Hepatocyte (in vitro differentiated cells): ENCODE measurements around the gene HNRNPUL1. TPM values are rescaled to one million over a fixed set of nuclear protein-coding genes. Genes with fewer than 3 reads are reported as not detected.

ENCODE experiments used
- DNase-seq: peaks from one replicate; pipeline ENCODE4 v3.0.0-alpha.2; 2016; ENCODE audit warnings: low spot score
- H2AFZ ChIP-seq: fragments of 200-600 bp; sonication (generic); 2 replicates; pipeline ENCODE4 v1.6.0; 2016; ENCODE audit warnings: antibody characterized with exemption, mild to moderate bottlenecking
- H3K27ac ChIP-seq: fragments of 200-600 bp; sonication (generic); 2 replicates; pipeline ENCODE4 v1.5.1; 2016; ENCODE audit warnings: mild to moderate bottlenecking
- H3K27me3 ChIP-seq: fragments of 200-600 bp; sonication (generic); 2 replicates; pipeline ENCODE4 v1.6.1; 2016
- H3K36me3 ChIP-seq: fragments of 200-600 bp; sonication (generic); replicated peaks from 2 replicates; pipeline ENCODE4 v1.5.1; 2016; ENCODE audit warnings: low read depth; ENCODE audit not compliant: insufficient read depth
- H3K4me1 ChIP-seq: fragments of 200-600 bp; sonication (generic); 2 replicates; pipeline ENCODE4 v1.5.1; 2016; ENCODE audit warnings: mild to moderate bottlenecking, moderate library complexity; ENCODE audit not compliant: insufficient read depth
- H3K4me2 ChIP-seq: fragments of 200-600 bp; sonication (generic); 2 replicates; pipeline ENCODE4 v1.6.0; 2016
- H3K4me3 ChIP-seq: fragments of 200-600 bp; sonication (generic); 2 replicates; pipeline ENCODE4 v1.5.1; 2016; ENCODE audit warnings: mild to moderate bottlenecking
- H3K79me2 ChIP-seq: fragments of 200-600 bp; sonication (generic); 2 replicates; pipeline ENCODE4 v1.6.0; 2017; ENCODE audit warnings: mild to moderate bottlenecking
- H3K9me2 ChIP-seq: fragments of 200-600 bp; sonication (generic); replicated peaks from 2 replicates; pipeline ENCODE4 v1.6.0; 2017; ENCODE audit warnings: mild to moderate bottlenecking; ENCODE audit not compliant: insufficient read depth
- H3K9me3 ChIP-seq: fragments of 200-600 bp; sonication (generic); 2 replicates; pipeline ENCODE4 v1.5.1; 2016; ENCODE audit warnings: low read depth, mild to moderate bottlenecking
- H4K20me1 ChIP-seq: fragments of 200-600 bp; sonication (generic); 2 replicates; pipeline ENCODE4 v1.6.0; 2016; ENCODE audit warnings: mild to moderate bottlenecking; ENCODE audit not compliant: insufficient read depth, poor library complexity, severe bottlenecking
- CTCF ChIP-seq: fragments of 200-600 bp; sonication (generic); IDR thresholded peaks from 2 replicates; pipeline ENCODE4 v1.5.1; 2016; ENCODE audit warnings: antibody characterized with exemption, mild to moderate bottlenecking; ENCODE audit not compliant: poor library complexity
- EZH2 ChIP-seq: fragments of 200-600 bp; sonication (generic); IDR thresholded peaks from 2 replicates; pipeline ENCODE4 v1.6.1; 2016; ENCODE audit warnings: antibody characterized with exemption, mild to moderate bottlenecking, borderline replicate concordance
- EZH2phosphoT487 ChIP-seq: fragments of 200-600 bp; sonication (generic); IDR thresholded peaks from one replicate; pipeline ENCODE4 v1.6.1; 2018; ENCODE audit warnings: antibody characterized with exemption, mild to moderate bottlenecking, low read depth, moderate library complexity; ENCODE audit not compliant: unreplicated experiment, severe bottlenecking
- WGBS: methylation state at CpG from one replicate; pipeline ENCODE4 v1.1.6; 2016; ENCODE audit warnings: low lambda C conversion rate; ENCODE audit errors: missing lambda C conversion rate; 5-methylcytosine and 5-hydroxymethylcytosine counted together
- polyA plus RNA-seq: library from polyadenylated mRNA; unstranded; fragments of >200 nt; fragmentation: Nextera tagmentation; extraction: Ambion mirVana; gene quantifications from 2 replicates; pipeline ENCODE4 v1.2.1, GENCODE V29; 2016
- total RNA-seq: library from RNA; depleted of rRNA; stranded (reverse); fragments of >200 nt; gene quantifications from 2 replicates; pipeline ENCODE4 v1.2.3, GENCODE V29; 2014

Gene HNRNPUL1
- total and polyA plus RNA-seq, 2 experiments from 2014 or later = 98.5 to 115 TPM

DNA sequence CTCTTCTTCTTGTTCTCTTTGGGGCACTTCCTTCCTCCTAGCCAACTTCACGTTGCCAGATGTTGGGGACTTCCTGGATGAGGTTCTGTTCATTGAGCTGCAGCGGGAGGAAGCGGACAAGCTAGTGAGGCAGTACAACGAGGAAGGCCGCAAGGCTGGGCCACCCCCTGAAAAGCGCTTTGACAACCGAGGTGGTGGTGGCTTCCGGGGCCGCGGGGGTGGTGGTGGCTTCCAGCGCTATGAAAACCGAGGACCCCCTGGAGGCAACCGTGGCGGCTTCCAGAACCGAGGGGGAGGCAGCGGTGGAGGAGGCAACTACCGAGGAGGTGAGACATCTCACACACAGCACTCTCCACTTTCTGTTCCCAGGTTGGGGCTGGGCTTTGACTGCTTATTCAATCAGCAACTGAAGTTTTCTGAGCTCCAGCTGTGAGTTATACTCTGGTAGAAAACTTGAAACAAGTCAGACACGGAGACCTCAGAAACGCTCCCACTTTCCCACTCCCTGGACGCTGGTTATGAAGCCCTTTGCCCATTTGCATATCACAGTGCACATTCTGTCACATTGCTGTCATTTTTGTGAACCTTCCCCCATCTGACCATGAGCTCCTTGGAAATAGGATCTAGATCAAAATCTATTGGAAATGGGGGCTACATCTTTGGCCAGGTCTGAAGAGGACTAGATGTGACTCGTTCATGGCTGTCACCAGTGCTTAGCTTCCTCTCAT, 38.6 kb downstream of the HNRNPUL1 start:
- Histone ChIP-seq H3K9me3 (no peaks in the 10 kb centered on the region), H4K20me1 (no peaks in the 10 kb centered on the region), H3K36me3 (no peaks in the 10 kb centered on the region), H3K27me3 (no peaks in the 10 kb centered on the region), H3K4me1 (peaks cover 4% of the 10 kb centered on the region), H2AFZ (no peak overlapping the region), H3K79me2 (peaks cover 7% of the 10 kb centered on the region), H3K9me2 (no peaks in the 10 kb centered on the region), H3K4me3 (no peak overlapping the region), H3K27ac (no peak overlapping the region), H3K4me2 (no peak overlapping the region)
- TF ChIP-seq EZH2phosphoT487 = no peak
- TF ChIP-seq EZH2 = no peak
- TF ChIP-seq CTCF = no peak
- 94% methylated on average over 21 of the region's 21 CpGs for WGBS
- DNase-seq = no peak

GRCh38 chr19:41303954-41304353, 39.8 kb downstream of the HNRNPUL1 start:
- 97% methylated on average over 14 of the region's 14 CpGs for WGBS
- Histone ChIP-seq H3K36me3 (no peaks in the 10 kb centered on the region), H3K4me2 (no peak overlapping the region), H3K4me1 (peaks cover 4% of the 10 kb centered on the region), H2AFZ (no peak overlapping the region), H4K20me1 (no peaks in the 10 kb centered on the region), H3K27ac (no peak overlapping the region), H3K4me3 (no peak overlapping the region), H3K9me3 (no peaks in the 10 kb centered on the region), H3K9me2 (no peaks in the 10 kb centered on the region), H3K27me3 (no peaks in the 10 kb centered on the region), H3K79me2 (peaks cover 7% of the 10 kb centered on the region)
- DNase-seq = no peak
- TF ChIP-seq EZH2 (no peak), EZH2phosphoT487 (no peak), CTCF (no peak)

GRCh38 chr19:41304706-41305483, 40.7 kb downstream of the HNRNPUL1 start:
- Histone ChIP-seq H3K27me3 (no peaks in the 10 kb centered on the region), H2AFZ (no peak overlapping the region), H4K20me1 (no peaks in the 10 kb centered on the region), H3K9me2 (no peaks in the 10 kb centered on the region), H3K4me1 (peaks cover 10% of the 10 kb centered on the region), H3K4me3 (no peak overlapping the region), H3K9me3 (no peaks in the 10 kb centered on the region), H3K79me2 (peaks cover 12% of the 10 kb centered on the region), H3K4me2 (no peak overlapping the region), H3K36me3 (no peaks in the 10 kb centered on the region), H3K27ac (no peak overlapping the region)
- 91% methylated on average over 4 of the region's 4 CpGs for WGBS
- TF ChIP-seq CTCF (no peak), EZH2phosphoT487 (no peak), EZH2 (no peak)
- DNase-seq = no peak
